SU-DHL-6 (cell line): ENCODE measurements around the gene GPRC5B.

ENCODE experiments used
- CTCF ChIP-seq: fragments of 200-600 bp; sonication (generic); IDR thresholded peaks from one replicate; pipeline ENCODE4 v1.5.1; 2017; ENCODE audit warnings: antibody characterized with exemption, mild to moderate bottlenecking, low read length, moderate library complexity; ENCODE audit not compliant: insufficient read depth, poor library complexity, severe bottlenecking
- EZH2phosphoT487 ChIP-seq: fragments of 200-600 bp; sonication (generic), shearing (Covaris generic); conservative IDR thresholded peaks from 2 replicates; pipeline ENCODE4 v1.6.1; 2018; ENCODE audit warnings: mild to moderate bottlenecking, antibody characterized with exemption, low read length, moderate library complexity, mixed read lengths

GRCh38 chr16:19837331-19837980, 47.2 kb downstream of the GPRC5B start:
- TF ChIP-seq CTCF (no peak), EZH2phosphoT487 (no peak)
